IPS-18c (cell line): Measurements from ENCODE around the gene FXYD3.
A peak's percentile ranks its signal among the peaks of the same experiment; 100 is the strongest.

Experiments
- H3K4me3 ChIP-seq: 2 replicates; pipeline ENCODE4 v1.7.0; 2013; ENCODE audit warnings: low read depth, mild to moderate bottlenecking, low read length, moderate library complexity; ENCODE audit not compliant: insufficient read depth
- H3K9me3 ChIP-seq: one replicate; pipeline ENCODE4 v1.6.1; 2013; ENCODE audit warnings: mild to moderate bottlenecking, low read length, moderate library complexity; ENCODE audit not compliant: control insufficient read depth, insufficient read depth

The FXYD3 gene

GRCh38 chr19:35115177-35115951, at the start of gene FXYD3:
Gene FXYD3 (plus strand): TSS chr19:35115823. CDS start chr19:35119377, 3,554 bp downstream.
- H3K9me3 ChIP-seq, result no peaks in the 10 kb centered on the region
- H3K4me3 ChIP-seq, result peak within 1 kb of the TSS; percentile 45; the same call in 1 of the 2 replicates

GRCh38 chr19:35066121-35066520, 49.5 kb upstream of the FXYD3 start:
- H3K4me3 ChIP-seq, result no peak overlapping the region
- no peaks in the 10 kb centered on the region for H3K9me3 ChIP-seq

- no peak overlapping the region for H3K4me3 ChIP-seq
- no peaks in the 10 kb centered on the region for H3K9me3 ChIP-seq
These were observed 48.7 kb upstream of the FXYD3 start for GRCh38 chr19:35066691-35067563.

GRCh38 chr19:35068941-35069634, 46.5 kb upstream of the FXYD3 start:
- no peaks in the 10 kb centered on the region for H3K9me3 ChIP-seq
- H3K4me3 ChIP-seq, result no peak overlapping the region

- Histone ChIP-seq H3K4me3 (no peak overlapping the region), H3K9me3 (no peaks in the 10 kb centered on the region)
These were observed 45.9 kb upstream of the FXYD3 start for GRCh38 chr19:35069696-35070095.

GRCh38 chr19:35070471-35070870, 45.2 kb upstream of the FXYD3 start:
- H3K4me3 ChIP-seq, result no peak overlapping the region
- H3K9me3 ChIP-seq, result no peaks in the 10 kb centered on the region

GRCh38 chr19:35073516-35073915, 42.1 kb upstream of the FXYD3 start:
- H3K9me3 ChIP-seq, result no peaks in the 10 kb centered on the region
- no peak overlapping the region for H3K4me3 ChIP-seq

GRCh38 chr19:35073941-35074340, 41.7 kb upstream of the FXYD3 start:
- no peak overlapping the region for H3K4me3 ChIP-seq

GRCh38 chr19:35074426-35075201, 41.0 kb upstream of the FXYD3 start:
- no peaks in the 10 kb centered on the region for H3K9me3 ChIP-seq

More at GRCh38 chr19:35073941-35074340, 41.7 kb upstream of the FXYD3 start:
- no peaks in the 10 kb centered on the region for H3K9me3 ChIP-seq

GRCh38 chr19:35075202-35076025, 40.2 kb upstream of the FXYD3 start:
- Histone ChIP-seq H3K4me3 (no peak overlapping the region), H3K9me3 (no peaks in the 10 kb centered on the region)

More at GRCh38 chr19:35074426-35075201, 41.0 kb upstream of the FXYD3 start:
- no peak overlapping the region for H3K4me3 ChIP-seq

GRCh38 chr19:35076026-35076370, 39.6 kb upstream of the FXYD3 start:
- no peak overlapping the region for H3K4me3 ChIP-seq
- H3K9me3 ChIP-seq, result no peaks in the 10 kb centered on the region

GRCh38 chr19:35076657-35077056, 39.0 kb upstream of the FXYD3 start:
- no peak overlapping the region for H3K4me3 ChIP-seq
- no peaks in the 10 kb centered on the region for H3K9me3 ChIP-seq

- Histone ChIP-seq H3K4me3 (no peak overlapping the region), H3K9me3 (no peaks in the 10 kb centered on the region)
These were observed 38.0 kb upstream of the FXYD3 start for GRCh38 chr19:35077411-35078223.

- Histone ChIP-seq H3K9me3 (no peaks in the 10 kb centered on the region), H3K4me3 (no peak overlapping the region)
These were observed 35.8 kb upstream of the FXYD3 start for GRCh38 chr19:35079826-35080225.

- no peak overlapping the region for H3K4me3 ChIP-seq
- H3K9me3 ChIP-seq, result no peaks in the 10 kb centered on the region
These were observed 34.9 kb upstream of the FXYD3 start for GRCh38 chr19:35080613-35081170.
